CMK (cell line): ENCODE results near the gene TSHZ3.

Experiments
- DNase-seq: peaks from one replicate; pipeline ENCODE4 v3.0.0-alpha.2; 2010; ENCODE audit warnings: low read depth

Gene TSHZ3, protein sequence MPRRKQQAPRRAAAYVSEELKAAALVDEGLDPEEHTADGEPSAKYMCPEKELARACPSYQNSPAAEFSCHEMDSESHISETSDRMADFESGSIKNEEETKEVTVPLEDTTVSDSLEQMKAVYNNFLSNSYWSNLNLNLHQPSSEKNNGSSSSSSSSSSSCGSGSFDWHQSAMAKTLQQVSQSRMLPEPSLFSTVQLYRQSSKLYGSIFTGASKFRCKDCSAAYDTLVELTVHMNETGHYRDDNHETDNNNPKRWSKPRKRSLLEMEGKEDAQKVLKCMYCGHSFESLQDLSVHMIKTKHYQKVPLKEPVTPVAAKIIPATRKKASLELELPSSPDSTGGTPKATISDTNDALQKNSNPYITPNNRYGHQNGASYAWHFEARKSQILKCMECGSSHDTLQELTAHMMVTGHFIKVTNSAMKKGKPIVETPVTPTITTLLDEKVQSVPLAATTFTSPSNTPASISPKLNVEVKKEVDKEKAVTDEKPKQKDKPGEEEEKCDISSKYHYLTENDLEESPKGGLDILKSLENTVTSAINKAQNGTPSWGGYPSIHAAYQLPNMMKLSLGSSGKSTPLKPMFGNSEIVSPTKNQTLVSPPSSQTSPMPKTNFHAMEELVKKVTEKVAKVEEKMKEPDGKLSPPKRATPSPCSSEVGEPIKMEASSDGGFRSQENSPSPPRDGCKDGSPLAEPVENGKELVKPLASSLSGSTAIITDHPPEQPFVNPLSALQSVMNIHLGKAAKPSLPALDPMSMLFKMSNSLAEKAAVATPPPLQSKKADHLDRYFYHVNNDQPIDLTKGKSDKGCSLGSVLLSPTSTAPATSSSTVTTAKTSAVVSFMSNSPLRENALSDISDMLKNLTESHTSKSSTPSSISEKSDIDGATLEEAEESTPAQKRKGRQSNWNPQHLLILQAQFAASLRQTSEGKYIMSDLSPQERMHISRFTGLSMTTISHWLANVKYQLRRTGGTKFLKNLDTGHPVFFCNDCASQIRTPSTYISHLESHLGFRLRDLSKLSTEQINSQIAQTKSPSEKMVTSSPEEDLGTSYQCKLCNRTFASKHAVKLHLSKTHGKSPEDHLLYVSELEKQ

DNA sequence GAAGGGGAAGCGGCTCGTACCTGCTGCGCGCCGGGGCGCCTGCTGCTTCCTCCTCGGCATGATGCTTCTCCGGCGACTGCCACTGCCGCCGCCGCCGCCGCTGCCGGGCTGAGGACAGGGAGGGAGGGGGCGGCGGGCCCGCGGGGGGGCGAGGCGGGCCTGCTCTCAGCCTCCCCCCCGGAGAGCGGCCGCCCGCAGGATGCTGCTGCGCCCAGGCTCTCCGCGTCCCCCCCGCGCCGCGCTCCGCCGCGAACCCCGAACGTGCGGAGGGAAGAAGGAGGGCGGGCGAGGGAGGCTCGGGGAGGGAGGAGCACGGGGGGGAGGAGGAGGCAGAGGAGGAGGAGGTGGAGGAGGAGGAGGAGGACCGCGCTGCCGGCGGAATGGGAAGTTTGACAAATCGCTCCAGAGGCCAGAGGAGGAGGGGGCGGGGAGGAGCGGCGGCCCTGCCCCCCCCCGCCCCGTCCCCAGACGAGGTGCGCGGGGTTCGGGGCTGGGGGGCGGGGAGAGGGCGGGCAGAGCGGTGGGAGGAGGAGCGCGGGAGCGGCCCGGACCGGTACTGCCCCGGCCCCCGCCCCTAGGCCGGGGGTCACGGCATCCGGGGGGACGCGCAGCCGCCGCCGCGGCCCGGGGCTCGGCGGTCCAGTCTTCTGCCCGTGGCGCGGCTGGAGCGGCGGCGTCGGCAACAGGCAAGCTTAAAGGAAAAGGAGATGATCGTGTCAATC is at the start of gene TSHZ3:
Gene TSHZ3, minus strand, starts transcription at position 277 of the 722 bp plus-strand sequence. Its CDS starts 217 bp downstream, at position 60.
- DNase-seq: no peak

DNA sequence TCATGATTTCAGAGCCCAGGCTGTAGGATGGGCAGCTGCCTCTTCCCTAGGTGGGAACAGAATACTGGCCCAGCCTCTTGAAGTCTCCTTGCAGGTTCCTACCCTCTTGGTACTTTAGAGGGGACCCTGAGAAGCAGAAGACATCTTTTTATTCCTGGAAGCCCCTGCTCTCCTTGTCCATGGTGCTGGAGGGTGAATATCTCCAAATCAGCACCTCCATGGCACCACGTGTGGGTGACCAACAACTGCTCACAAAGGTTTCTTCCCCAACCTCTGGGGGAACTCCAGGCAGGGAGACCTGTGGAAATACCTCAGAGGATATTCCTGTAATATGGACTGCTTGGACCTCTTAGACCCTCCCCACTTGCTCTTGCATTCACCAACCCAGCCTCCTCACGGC is 48.1 kb upstream of the TSHZ3 start:
- no peak for DNase-seq

DNA sequence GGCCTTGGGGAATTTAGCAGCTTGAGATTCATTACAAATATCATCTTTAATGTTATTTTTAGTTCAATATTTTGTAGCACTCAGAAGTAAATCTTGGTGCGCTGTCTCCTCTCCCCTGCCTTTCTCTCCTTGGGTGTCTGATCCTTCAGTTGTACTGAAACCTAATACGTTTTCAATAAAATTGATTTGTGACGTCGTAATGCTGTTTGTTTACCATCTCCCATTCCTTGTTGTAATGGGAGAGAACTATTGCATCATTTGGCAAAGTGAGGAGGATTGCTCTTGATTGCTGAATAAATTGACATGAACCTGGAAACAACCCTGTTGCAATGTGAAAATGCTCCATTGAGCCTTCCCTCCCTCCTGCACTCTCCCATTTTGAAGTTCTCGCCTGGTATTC is 43.2 kb upstream of the TSHZ3 start:
- DNase-seq: no peak

DNA sequence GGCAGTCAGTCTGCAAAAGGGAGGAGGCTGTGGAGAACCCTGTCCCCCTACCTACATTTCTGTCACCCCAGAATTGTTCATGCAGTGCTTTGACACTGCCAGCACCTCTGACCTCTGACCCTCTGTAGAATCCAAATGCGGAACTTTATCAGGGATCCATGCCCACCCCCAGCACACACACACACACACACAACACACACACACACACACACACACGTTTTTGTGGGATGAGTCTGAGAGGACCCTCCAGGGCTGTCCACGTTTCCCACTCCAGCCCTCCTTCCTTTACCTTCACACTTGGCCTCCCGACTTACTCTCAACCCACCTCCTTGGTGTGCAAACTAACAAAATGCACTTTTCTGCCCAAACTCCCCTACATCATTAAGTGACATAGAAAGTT is 42.3 kb upstream of the TSHZ3 start:
- DNase-seq: no peak

DNA sequence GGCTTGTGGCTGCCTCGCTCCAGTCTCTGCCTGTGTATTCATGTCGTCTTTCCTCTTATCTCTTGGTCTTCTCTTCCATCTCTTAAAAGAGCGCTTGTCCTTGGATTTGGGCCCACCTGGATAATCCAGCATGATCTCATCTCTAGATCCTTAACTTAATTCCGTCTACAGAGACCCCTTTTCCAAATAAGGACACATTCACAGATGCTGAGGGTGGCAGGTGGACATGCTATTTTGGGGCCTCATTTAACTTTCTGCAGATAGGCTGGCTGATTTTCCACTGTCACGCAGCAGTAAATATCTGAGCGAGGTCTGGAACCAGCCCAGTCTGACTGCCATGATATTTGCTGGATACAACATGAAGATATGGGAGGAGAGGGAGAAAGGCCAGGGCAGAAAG is 41.5 kb upstream of the TSHZ3 start:
- no peak for DNase-seq

DNA sequence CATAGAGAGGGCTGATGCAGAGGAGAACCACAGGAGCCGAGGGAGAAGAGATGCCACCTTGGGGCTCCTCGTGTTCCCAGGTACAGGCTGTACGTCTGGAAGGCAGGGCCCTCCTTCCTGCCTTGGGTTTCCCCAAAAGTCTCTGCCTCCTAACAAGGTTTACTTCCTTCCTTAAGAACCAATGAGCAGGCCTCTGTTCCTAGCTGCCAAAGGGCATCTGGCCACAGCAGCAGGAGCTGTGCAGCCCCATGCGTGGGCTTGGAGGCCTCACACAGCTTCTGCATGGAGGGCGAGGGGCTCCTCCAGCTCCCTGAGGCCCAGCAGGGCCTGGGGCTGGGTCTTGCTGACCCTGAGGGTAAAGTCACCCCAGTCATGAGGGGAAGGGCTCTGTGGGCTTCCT is 40.6 kb upstream of the TSHZ3 start:
- DNase-seq: no peak

DNA sequence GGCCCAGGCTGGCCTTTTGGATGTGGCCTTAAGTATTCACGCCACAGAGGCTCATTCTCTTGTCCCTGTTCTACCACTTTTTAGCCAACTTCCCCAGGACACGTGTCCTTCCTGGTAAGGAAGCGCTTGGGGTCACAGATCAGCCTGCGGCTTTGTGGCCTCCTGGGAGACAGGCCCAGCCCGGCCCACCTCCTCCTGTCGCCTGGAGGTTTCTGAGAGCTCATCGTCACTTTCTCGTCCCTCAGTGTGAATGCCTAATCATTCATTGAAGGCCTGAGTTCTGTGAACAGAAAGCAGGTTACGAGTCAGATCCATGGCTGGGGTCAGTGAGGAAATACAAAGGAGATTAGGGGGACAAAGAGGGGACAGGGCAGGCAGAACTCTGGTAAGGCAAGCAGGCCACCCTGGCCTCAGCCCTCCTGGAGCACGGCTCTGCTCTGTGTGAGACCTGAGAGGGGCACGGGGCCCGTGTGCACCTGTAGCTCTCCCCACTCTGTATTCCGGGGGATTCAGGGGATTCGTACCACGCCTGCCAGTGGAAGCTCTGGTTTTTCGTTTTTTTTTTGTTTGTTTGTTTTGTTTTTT is 38.6 kb upstream of the TSHZ3 start:
- no peak for DNase-seq

DNA sequence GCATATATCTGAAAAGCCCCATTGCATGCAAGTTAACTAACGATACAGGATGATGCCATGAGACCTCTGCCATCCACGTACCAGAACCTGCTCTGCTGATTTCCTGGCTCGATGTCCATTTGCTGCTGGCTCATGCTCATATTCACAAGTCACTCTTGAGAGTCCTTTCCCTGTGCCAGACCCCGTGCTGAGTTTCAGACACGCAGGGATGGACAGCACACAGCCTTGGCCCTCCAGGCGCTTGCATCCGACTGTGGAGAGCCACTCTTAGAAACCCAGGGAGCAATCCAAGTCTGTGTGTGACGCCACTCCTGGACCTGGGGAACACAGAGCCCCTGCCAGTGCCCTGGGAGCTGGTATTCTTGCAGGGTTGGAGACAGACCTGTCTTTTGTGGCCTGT is 37.6 kb upstream of the TSHZ3 start:
- DNase-seq: no peak

DNA sequence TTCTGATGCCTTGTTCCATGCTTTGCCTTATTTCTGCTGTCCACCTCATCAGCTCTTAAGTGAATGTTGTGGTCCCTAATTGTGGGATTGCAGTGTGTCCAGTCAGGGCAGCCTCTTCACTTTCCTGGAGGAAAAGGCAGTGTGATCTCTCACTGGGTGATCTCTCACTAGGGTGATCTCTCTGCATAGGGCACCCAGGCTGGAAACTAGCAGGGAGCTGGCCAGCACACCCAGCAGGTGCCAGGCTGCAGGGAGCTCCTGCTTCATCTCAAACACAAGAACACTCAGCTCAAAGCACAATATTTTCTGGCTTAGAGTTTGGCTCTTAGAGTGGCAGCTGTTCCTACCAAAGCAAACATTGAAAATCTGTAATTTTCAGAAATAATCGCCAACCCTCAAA is 36.5 kb upstream of the TSHZ3 start:
- no peak for DNase-seq

DNA sequence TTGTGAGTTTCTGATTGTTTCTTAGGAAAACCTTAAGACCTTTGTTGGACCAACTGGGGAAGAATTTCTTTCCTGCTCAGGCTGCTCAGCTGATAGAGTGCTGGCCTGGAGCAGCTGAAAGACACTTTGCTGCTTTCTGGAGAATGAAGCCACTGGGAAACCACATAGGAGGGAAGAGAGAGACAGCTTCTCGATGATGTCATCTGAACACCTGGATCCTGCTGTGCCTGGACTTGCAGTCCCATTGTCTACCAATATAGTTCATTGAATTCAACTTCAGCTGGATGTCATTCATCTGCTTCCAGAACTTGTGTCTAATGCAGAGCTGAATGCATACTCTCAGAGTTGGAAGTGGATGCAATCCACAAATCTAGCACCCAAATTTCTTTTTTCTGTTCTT is 34.3 kb upstream of the TSHZ3 start:
- DNase-seq: no peak

DNA sequence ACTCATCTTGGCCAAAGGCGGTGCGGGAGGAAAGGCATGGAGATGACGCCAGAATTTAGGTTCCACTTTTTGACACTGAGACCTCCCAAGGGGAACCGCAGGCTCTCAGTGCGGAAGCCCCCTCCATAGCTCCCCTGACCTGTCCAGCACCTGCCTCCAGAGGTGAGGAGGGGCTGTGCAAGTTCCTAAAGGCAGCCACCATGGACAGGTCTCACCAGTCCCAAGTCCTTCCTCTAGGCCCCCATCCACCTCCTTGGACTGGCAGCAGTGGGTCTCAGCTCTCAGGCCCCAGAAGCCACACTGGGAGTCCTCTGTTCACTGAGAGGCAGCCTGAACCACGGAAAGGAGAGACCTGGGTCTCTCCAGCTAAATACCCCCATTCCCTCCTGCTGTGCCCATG is 31.6 kb upstream of the TSHZ3 start:
- no peak for DNase-seq

DNA sequence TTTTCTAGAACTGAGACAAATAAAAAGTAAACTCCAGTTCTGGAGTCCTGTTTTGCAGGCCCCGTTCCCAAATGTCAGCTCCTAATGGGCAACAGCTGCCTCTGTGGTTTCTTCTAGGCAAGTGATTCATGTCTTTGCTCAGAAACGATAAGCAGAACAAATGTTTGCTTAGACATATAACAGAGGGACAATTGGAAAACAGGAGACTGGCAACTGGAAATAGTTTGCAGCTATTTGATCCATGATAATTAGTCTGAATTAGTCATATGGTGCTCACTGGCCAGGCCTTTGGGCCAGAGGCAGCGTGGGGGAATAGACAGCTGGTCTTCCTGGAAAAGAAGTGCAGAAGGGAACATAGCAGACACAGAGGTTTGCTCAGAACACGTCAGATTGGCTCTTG is 29.2 kb upstream of the TSHZ3 start:
- DNase-seq: no peak

DNA sequence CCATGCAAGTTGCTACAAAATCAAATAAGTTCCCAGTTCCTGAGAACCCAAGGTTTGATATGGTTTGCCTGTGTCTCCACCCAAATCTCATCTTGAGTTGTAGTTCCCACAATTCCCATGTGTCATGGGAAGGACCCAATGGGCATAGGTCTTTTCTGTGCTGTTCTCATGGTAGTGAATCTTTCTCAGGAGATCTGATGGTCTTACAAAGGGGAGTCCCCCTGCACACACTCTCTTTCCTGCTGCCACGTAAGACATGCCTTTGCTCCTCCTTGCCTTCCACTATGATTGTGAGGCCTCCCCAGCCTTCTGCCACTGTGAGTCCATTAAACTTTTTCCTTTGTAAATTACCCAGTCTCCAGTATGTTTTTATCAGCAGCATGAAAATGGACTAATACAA is 28.5 kb upstream of the TSHZ3 start:
- no peak for DNase-seq

DNA sequence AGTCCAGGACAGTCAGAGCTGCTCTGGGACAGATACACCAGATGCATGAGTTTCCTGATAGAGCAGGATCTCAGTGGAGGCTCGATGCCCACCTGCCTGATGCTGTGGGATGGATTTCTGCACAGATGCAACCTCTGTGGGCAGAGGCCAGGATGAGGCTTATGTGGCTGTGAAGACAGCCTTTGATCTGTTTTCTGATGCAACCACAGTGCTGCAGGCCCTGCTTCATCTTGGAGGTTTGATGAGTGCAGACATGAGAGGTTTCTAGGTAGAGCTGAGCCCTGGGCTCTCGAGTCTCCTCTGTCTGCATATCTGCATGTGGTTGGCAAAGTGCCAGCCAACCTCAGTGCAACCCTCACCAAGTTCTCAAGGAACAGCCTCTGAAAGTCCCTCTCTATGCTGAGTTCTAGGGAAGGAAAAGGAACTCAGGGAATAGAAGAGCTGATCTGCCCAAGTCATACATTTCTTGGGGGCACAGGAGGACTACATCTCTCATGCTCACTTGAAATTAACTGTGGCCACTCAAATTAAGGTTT is 23.1 kb upstream of the TSHZ3 start:
- DNase-seq: no peak

DNA sequence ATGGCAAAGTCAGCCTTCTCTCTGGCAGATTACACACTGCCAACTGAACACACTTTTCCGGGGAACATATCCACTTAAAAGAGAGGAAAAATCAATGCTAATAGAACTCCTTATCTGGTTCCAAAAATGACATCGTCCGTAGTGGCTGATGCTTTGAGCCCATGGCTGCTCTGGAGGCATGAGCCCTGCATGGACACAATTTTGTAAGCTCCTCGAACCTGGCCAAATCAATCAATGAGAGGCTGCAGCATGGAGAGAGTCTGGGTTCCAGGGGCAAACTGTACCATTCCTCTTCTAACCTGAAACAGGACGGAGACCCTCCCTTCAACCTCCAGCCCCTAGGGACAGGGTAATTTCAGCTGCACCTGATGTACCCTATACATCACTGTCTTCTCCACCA is 21.0 kb upstream of the TSHZ3 start:
- DNase-seq: no peak

DNA sequence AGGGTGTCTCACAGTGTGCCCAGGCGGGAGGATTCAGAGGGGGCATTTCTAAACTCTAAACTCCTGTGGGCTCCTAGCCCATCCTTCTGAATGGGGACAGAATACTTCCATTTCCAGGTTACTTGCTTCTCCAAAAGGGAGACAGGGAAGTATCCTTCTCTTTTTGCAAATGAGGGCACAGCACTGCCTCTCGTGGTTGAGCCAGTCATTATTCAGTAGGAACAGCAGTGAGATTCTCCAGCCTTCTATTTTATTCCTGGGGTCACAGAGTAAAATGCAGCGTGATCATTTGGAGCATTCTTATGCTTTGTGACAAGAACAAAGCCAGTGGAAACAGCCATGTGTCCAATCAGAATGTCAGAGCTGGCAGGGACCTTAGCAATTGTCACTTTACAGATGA is 15.7 kb upstream of the TSHZ3 start:
- no peak for DNase-seq

DNA sequence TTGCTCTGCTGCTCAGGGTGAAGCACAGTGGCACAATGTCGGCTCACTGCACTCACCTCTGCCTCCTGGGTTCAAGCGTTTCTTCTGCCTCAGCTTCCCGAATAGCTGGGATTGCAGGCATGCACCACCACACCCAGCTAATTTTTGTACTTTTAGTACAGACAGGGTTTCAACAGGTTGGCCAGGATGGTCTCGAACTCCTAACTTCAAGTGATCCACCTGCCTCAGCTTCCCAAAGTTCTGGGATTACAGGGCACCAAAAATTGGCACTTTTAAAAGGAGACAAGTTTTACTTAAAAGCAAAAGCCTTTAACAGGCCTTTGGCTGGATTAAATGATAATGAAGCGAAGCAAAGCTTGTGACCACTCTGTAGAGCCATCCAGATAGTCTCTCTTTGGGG is 12.5 kb upstream of the TSHZ3 start:
- no peak for DNase-seq

DNA sequence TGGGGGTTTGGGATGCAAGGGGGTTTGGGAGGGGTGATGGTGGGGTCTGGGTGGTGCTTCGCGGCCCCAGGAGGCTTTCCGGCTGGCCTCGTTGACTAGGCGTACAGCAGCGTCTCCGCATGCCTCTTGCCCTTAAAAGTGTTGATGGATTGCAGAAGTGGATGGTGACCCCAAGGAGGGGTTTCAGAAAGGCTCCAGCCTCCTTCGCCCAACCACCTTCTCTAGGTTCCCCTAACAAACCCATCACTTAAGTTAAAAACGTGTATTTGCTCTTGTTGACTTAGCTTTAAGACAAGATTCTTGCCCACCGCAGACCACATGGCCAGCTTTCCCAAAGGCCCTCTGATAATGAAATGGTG is 8.1 kb upstream of the TSHZ3 start:
- no peak for DNase-seq

DNA sequence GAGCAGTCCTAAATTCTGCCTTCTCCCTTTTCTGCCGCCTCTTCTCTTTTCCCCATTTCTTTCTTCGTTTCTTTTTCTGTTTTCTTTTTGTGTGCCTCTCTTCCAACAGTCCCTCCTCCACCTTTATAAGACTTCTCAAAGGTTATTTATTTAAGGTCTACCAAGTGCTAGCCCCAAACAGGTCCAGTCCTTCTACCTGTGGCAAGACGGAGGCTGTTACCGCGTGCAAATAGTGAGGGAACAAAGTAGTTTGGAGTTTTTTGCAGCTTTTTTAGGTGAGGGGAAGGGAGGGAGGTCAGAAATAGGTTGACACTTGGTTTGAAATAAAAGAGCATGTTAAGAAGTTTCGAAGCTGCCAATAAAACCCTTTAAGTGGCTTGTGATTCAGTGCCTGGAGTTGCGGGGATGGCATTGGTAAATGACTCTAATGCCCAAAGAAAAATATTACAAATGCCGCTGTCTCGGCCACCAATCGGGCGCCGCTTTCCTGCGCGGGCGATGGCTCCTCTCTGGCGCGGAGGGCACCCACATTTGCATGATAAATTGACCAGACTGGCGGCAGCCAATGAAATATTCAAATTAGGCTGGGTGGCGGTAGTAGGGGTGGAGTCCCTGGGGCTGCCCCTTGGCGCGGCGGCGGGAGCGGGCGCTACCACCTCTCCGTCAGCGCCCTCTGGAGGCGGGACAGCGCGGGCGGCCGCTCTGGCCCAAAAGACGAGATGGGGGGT is 7.5 kb upstream of the TSHZ3 start:
- no peak for DNase-seq

DNA sequence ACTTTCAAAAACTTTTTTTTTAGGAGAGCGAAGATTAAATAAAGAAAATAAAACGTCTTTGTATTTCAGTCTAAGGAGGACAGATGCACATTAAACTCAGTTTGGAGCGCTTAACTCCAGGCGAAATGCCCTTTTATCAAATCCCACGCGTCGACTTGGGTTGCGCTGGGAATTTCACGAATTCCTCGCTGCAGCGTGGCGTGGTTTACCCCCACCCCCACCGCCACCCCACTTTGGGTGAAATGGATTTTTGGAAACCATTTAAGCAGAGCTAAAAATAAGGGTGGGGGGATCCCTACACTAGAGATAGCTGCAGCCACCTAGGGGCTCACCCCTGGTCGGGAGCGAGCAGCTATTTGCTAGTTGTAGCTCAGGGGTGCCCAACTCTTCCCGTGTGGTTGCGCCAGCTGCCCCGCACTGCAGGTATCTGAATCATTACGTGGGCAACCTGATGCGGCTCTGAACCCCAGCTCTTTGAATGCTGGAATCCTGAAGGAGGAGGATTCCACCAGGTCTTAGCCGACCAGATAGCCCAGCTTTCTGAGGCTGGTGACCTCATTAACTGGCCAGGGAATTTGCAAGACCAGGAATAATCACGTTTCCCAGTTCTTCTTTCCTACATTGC is 6.5 kb upstream of the TSHZ3 start:
- DNase-seq: no peak
